Raji (cell line): Measurements from ENCODE around the gene TUBB.

Experiments used
- POLR2A ChIP-seq: IDR thresholded peaks from 2 replicates; pipeline ENCODE4 v1.6.1; 2011; ENCODE audit warnings: low read depth, low read length, control low read depth; ENCODE audit not compliant: insufficient read depth

The TUBB gene

DNA sequence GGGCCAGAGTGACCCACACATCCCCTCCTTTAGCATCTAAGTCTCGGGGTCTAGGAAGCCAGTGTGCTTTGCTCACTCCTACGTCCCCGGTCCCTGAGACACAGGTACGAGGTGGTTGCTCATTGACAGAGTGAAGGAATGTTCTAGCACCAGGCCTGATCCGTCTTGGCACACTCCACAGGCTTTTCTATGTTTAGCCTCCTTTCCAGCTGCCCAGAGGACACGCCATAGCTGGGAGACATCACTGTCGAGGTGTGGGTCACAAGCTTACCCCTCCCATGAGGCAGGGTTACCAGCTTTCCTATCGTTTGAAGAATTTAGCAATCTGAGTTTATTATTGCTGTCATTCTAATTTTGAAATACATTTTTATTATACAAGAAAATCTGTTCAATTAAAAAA lies 54.5 kb downstream of the TUBB start:
- no peak for TF ChIP-seq POLR2A
